ENCODE measurements around the gene F10.

Gene F10

DNA sequence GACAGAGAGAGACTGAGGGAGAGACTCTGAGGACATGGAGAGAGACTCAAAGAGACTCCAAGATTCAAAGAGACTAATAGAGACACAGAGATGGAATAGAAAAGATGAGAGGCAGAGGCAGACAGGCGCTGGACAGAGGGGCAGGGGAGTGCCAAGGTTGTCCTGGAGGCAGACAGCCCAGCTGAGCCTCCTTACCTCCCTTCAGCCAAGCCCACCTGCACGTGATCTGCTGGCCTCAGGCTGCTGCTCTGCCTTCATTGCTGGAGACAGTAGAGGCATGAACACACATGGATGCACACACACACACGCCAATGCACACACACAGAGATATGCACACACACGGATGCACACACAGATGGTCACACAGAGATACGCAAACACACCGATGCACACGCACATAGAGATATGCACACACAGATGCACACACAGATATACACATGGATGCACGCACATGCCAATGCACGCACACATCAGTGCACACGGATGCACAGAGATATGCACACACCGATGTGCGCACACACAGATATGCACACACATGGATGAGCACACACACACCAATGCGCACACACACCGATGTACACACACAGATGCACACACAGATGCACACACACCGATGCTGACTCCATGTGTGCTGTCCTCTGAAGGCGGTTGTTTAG lies 3.3 kb upstream of the F10 start:
- H3K9ac ChIP-seq (ENCODE audit: low read length): no peak overlapping the region
- H2AFZ ChIP-seq (ENCODE audit: low read depth, low read length, severe bottlenecking): no peak overlapping the region
- no peaks in the 10 kb centered on the region for H3K27me3 ChIP-seq (ENCODE audit: low read length)

GRCh38 chr13:113119822-113120189 lies 2.8 kb upstream of the F10 start:
- H3K36me3 ChIP-seq (ENCODE audit: low read length): no peaks in the 10 kb centered on the region
- no peaks in the 10 kb centered on the region for H3K27me3 ChIP-seq (ENCODE audit: low read length)
- no peak overlapping the region for H3K4me3 ChIP-seq (ENCODE audit: insufficient read depth, low read length, poor library complexity, severe bottlenecking)
- no peaks in the 10 kb centered on the region for H4K20me1 ChIP-seq (ENCODE audit: low read depth, low read length)
- H3K27ac ChIP-seq (ENCODE audit: low read depth, low read length): no peak overlapping the region
- no peak overlapping the region for H3K9ac ChIP-seq (ENCODE audit: low read length)
- no peak overlapping the region for H2AFZ ChIP-seq (ENCODE audit: low read depth, low read length, severe bottlenecking)
- TF ChIP-seq, protein P1, sequence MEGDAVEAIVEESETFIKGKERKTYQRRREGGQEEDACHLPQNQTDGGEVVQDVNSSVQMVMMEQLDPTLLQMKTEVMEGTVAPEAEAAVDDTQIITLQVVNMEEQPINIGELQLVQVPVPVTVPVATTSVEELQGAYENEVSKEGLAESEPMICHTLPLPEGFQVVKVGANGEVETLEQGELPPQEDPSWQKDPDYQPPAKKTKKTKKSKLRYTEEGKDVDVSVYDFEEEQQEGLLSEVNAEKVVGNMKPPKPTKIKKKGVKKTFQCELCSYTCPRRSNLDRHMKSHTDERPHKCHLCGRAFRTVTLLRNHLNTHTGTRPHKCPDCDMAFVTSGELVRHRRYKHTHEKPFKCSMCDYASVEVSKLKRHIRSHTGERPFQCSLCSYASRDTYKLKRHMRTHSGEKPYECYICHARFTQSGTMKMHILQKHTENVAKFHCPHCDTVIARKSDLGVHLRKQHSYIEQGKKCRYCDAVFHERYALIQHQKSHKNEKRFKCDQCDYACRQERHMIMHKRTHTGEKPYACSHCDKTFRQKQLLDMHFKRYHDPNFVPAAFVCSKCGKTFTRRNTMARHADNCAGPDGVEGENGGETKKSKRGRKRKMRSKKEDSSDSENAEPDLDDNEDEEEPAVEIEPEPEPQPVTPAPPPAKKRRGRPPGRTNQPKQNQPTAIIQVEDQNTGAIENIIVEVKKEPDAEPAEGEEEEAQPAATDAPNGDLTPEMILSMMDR (IDR thresholded peaks at IDR 0.05; ENCODE audit: insufficient read depth, low read length, poor library complexity, severe bottlenecking): no peak
- no peak for TF ChIP-seq EZH2phosphoT487 (conservative IDR thresholded peaks at IDR 0.05; ENCODE audit: low read length)
- no peak overlapping the region for H3K4me2 ChIP-seq (ENCODE audit: low read depth, low read length, poor library complexity, severe bottlenecking)
- H3K9me3 ChIP-seq (ENCODE audit: insufficient read depth, low read length): no peaks in the 10 kb centered on the region
- no peaks in the 10 kb centered on the region for H3F3A ChIP-seq (ENCODE audit: insufficient read depth)
- H3K9me2 ChIP-seq (replicated peaks; ENCODE audit: insufficient read depth, low read length): no peaks in the 10 kb centered on the region
- no peaks in the 10 kb centered on the region for H3K79me2 ChIP-seq (ENCODE audit: insufficient read depth, low read length)

More for the DNA sequence above, 3.3 kb upstream of the F10 start:
- Histone ChIP-seq H3K36me3 (ENCODE audit: low read length) (no peaks in the 10 kb centered on the region), H3K9me2 (replicated peaks; ENCODE audit: insufficient read depth, low read length) (no peaks in the 10 kb centered on the region), H3K27ac (ENCODE audit: low read depth, low read length) (no peak overlapping the region), H3F3A (ENCODE audit: insufficient read depth) (no peaks in the 10 kb centered on the region), H4K20me1 (ENCODE audit: low read depth, low read length) (no peaks in the 10 kb centered on the region), H3K4me3 (ENCODE audit: insufficient read depth, low read length, poor library complexity, severe bottlenecking) (no peak overlapping the region), H3K9me3 (ENCODE audit: insufficient read depth, low read length) (no peaks in the 10 kb centered on the region), H3K79me2 (ENCODE audit: insufficient read depth, low read length) (no peaks in the 10 kb centered on the region), H3K4me2 (ENCODE audit: low read depth, low read length, poor library complexity, severe bottlenecking) (no peak overlapping the region)
- TF ChIP-seq, protein P1 (IDR thresholded peaks at IDR 0.05; ENCODE audit: insufficient read depth, low read length, poor library complexity, severe bottlenecking): no peak
- TF ChIP-seq EZH2phosphoT487 (conservative IDR thresholded peaks at IDR 0.05; ENCODE audit: low read length): no peak

GRCh38 chr13:113120300-113121182 lies 2.1 kb upstream of the F10 start:
- Histone ChIP-seq H3F3A (ENCODE audit: insufficient read depth) (no peaks in the 10 kb centered on the region), H3K79me2 (ENCODE audit: insufficient read depth, low read length) (no peaks in the 10 kb centered on the region), H2AFZ (ENCODE audit: low read depth, low read length, severe bottlenecking) (no peak overlapping the region), H4K20me1 (ENCODE audit: low read depth, low read length) (no peaks in the 10 kb centered on the region), H3K36me3 (ENCODE audit: low read length) (no peaks in the 10 kb centered on the region), H3K27ac (ENCODE audit: low read depth, low read length) (no peak overlapping the region), H3K9me3 (ENCODE audit: insufficient read depth, low read length) (no peaks in the 10 kb centered on the region), H3K27me3 (ENCODE audit: low read length) (no peaks in the 10 kb centered on the region), H3K4me3 (ENCODE audit: insufficient read depth, low read length, poor library complexity, severe bottlenecking) (no peak overlapping the region), H3K4me2 (ENCODE audit: low read depth, low read length, poor library complexity, severe bottlenecking) (no peak overlapping the region), H3K9me2 (replicated peaks; ENCODE audit: insufficient read depth, low read length) (no peaks in the 10 kb centered on the region), H3K9ac (ENCODE audit: low read length) (no peak overlapping the region)
- TF ChIP-seq, protein P1 (IDR thresholded peaks at IDR 0.05; ENCODE audit: insufficient read depth, low read length, poor library complexity, severe bottlenecking): no peak
- no peak for TF ChIP-seq EZH2phosphoT487 (conservative IDR thresholded peaks at IDR 0.05; ENCODE audit: low read length)
